GM12865 (cell line): Measurements from ENCODE around the gene ANO7.

ENCODE experiments used
- DNase-seq: peaks from one replicate; pipeline ENCODE4 v3.0.0; 2010; ENCODE audit warnings: low read depth
- H3K4me3 ChIP-seq: 2 replicates; pipeline ENCODE4 v1.5.1; 2011; ENCODE audit warnings: mild to moderate bottlenecking, low read depth, low read length, control low read depth
- CTCF ChIP-seq: IDR thresholded peaks from 2 replicates; pipeline ENCODE4 v1.5.1; 2011; ENCODE audit warnings: low read length, control low read depth, low read depth, inconsistent platforms; ENCODE audit not compliant: insufficient read depth; ENCODE audit errors: missing control alignments

The ANO7 gene

GRCh38 chr2:241168366-241168765, 20.1 kb upstream of the ANO7 start:
- H3K4me3 ChIP-seq = no peak overlapping the region
- DNase-seq = no peak
- TF ChIP-seq CTCF = no peak

GRCh38 chr2:241173557-241173956, 14.9 kb upstream of the ANO7 start:
- no peak for DNase-seq
- H3K4me3 ChIP-seq = no peak overlapping the region
- no peak for TF ChIP-seq CTCF

GRCh38 chr2:241177526-241178334, 10.7 kb upstream of the ANO7 start:
- no peak for TF ChIP-seq CTCF
- no peak for DNase-seq
- no peak overlapping the region for H3K4me3 ChIP-seq

- DNase-seq = no peak
- H3K4me3 ChIP-seq = no peak overlapping the region
- no peak for TF ChIP-seq CTCF
These were observed 9.5 kb upstream of the ANO7 start for GRCh38 chr2:241178961-241179360.

GRCh38 chr2:241179899-241180298, 8.6 kb upstream of the ANO7 start:
- TF ChIP-seq CTCF = no peak
- no peak overlapping the region for H3K4me3 ChIP-seq

GRCh38 chr2:241180495-241180894, 8.0 kb upstream of the ANO7 start:
- no peak for DNase-seq
- TF ChIP-seq CTCF = no peak
- H3K4me3 ChIP-seq = no peak overlapping the region

More at GRCh38 chr2:241179899-241180298, 8.6 kb upstream of the ANO7 start:
- peak; percentile 18 for DNase-seq

- no peak for DNase-seq
- H3K4me3 ChIP-seq = no peak overlapping the region
- TF ChIP-seq CTCF = no peak
These were observed 6.4 kb upstream of the ANO7 start for GRCh38 chr2:241182126-241182525.
